ENCODE results near the gene POLR2C.
A peak's percentile ranks its signal among the peaks of the same experiment; 100 is the strongest.

POLR2C gene

DNA sequence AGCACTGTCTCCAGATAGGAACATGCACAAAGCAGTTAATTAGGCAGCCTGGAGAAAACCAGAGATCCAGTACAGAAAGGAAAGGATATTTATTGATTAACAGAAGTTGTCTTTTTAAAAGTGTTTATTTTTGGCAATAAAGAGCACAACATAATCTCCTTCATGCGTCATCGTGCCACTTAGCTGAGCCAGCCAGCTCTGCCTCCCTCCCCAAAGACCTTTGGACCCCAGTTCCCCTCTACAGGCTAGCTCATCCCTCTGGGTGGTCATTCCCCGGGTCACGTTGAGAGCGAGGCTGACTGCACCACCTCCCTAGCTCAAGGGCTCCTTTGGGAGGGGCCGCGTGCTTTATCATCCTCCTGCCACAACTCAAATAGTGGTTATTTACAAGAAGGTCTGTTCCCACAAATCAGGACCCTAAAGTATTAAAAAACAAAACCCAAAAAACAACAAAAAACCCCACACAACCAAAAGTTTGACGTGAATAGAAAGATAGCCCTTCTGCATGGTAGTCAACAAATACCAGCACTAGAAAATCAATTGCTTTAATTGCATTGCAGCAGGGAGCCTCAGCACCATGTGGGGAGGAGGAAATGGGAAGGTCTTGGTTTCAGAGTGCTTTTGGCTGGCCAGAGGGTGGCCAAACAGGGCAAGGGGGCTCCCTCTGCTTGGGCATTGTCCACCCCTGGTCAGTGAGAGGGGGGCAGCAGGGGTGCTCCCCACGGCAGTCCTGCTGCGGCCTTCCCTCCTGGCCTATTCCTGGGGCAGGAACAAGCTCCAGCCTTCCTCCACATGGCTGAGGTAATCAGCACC is 9.6 kb downstream of the POLR2C start:
- peaks cover 96% of the 10 kb centered on the region for H3K36me3 ChIP-seq
- TF ChIP-seq, protein P1, sequence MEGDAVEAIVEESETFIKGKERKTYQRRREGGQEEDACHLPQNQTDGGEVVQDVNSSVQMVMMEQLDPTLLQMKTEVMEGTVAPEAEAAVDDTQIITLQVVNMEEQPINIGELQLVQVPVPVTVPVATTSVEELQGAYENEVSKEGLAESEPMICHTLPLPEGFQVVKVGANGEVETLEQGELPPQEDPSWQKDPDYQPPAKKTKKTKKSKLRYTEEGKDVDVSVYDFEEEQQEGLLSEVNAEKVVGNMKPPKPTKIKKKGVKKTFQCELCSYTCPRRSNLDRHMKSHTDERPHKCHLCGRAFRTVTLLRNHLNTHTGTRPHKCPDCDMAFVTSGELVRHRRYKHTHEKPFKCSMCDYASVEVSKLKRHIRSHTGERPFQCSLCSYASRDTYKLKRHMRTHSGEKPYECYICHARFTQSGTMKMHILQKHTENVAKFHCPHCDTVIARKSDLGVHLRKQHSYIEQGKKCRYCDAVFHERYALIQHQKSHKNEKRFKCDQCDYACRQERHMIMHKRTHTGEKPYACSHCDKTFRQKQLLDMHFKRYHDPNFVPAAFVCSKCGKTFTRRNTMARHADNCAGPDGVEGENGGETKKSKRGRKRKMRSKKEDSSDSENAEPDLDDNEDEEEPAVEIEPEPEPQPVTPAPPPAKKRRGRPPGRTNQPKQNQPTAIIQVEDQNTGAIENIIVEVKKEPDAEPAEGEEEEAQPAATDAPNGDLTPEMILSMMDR (IDR thresholded peaks at IDR 0.05; ENCODE audit: low read depth, low read length) = no peak
- peaks cover 61% of the 10 kb centered on the region for H3K4me1 ChIP-seq
- no peaks in the 10 kb centered on the region for H3K9me3 ChIP-seq
- H3K4me3 ChIP-seq (ENCODE audit: low read depth, low read length) = no peak overlapping the region
- H3K27me3 ChIP-seq = no peaks in the 10 kb centered on the region
- peak; percentile 36 for DNase-seq

DNA sequence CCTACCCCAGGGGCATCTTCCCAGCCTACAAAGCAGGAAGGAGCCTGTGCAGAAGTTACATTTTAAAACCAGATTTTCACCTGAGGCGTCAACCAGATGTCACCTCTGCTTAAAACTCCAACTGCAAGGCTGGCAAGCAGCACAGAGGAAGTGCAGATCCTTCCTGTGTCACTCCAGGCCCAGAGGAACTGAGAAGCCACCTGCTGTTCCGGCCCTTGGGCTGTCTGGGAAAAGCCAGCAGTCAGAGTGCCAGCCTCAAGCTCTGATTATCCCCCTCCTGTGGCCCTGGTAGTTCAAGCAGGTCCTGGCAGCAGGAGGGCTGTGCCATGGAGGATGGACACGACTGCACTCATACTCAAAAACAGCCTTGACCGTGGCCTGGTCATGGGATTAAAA is 10.2 kb downstream of the POLR2C start:
- TF ChIP-seq, protein P1 (IDR thresholded peaks at IDR 0.05; ENCODE audit: low read depth, low read length) = peak; percentile 30; the same call in 1 of the 2 replicates
- H3K4me1 ChIP-seq = peaks cover 61% of the 10 kb centered on the region
- peak; percentile 79 for DNase-seq

DNA sequence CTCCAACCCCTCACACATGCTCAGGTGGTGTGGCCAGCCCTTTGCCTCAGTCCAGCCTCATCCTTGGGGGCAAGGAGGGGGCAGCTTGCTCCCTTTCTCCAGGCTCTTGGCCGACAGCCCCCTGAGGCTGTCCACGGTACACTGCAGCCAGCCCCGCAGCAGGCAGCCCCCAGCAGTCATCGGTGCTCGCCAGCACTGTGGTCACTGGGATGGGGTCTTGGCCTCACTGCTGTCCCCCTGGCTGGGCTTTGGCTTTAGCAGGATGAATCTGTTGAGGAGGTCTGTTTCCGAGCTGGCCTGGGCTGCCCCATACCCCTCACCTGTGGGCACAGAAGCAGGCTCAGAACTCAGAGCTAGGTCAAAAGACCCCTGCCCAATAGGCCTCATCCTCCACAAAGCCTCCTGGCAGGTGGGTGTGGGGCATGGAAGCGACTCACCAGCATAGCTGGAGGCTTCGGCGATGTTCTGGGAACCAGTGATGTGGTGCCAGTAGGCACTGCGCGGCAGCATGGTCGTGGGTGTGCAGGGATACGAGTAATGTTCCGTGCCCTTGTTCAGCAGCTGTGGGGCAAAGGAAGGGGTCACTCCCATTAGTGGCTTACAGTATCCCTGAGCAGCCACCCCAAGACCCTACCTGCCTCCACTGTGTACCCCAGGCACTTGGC is 10.8 kb downstream of the POLR2C start:
- TF ChIP-seq, protein P1 (IDR thresholded peaks at IDR 0.05; ENCODE audit: low read depth, low read length) = no peak
- peak; percentile 38 for DNase-seq
- H3K9me3 ChIP-seq = no peaks in the 10 kb centered on the region
- no peak overlapping the region for H3K4me3 ChIP-seq (ENCODE audit: low read depth, low read length)
- H3K36me3 ChIP-seq = peaks cover 96% of the 10 kb centered on the region
- peaks cover 61% of the 10 kb centered on the region for H3K4me1 ChIP-seq
- H3K27me3 ChIP-seq = no peaks in the 10 kb centered on the region

More for the DNA sequence above, 10.2 kb downstream of the POLR2C start:
- peaks cover 96% of the 10 kb centered on the region for H3K36me3 ChIP-seq
- H3K4me3 ChIP-seq (ENCODE audit: low read depth, low read length) = no peak overlapping the region
- no peaks in the 10 kb centered on the region for H3K27me3 ChIP-seq
- no peaks in the 10 kb centered on the region for H3K9me3 ChIP-seq

DNA sequence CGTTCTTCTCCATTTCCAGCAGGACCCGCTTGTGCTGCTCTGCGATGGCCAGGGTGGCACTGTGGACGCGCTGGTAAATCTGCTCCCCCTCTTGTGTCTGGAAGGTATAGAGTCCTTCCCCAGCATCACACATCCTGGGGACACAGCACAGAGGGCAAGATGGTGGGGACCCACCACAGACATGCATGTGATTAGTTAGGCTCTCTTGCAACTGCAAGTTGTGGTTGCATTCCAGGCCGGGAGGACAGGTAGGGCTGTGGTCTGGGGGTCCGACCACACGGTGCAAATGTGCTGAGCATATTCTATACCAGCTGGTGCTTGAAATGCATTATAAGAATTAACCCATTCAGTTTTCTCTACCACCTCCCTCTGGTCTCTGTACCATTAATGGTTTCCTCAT is 11.4 kb downstream of the POLR2C start:
- no peak for DNase-seq
- peaks cover 98% of the 10 kb centered on the region for H3K36me3 ChIP-seq
- H3K4me3 ChIP-seq (ENCODE audit: low read depth, low read length) = no peak overlapping the region
- peaks cover 61% of the 10 kb centered on the region for H3K4me1 ChIP-seq
- no peaks in the 10 kb centered on the region for H3K9me3 ChIP-seq
- TF ChIP-seq, protein P1 (IDR thresholded peaks at IDR 0.05; ENCODE audit: low read depth, low read length) = no peak
- no peaks in the 10 kb centered on the region for H3K27me3 ChIP-seq

DNA sequence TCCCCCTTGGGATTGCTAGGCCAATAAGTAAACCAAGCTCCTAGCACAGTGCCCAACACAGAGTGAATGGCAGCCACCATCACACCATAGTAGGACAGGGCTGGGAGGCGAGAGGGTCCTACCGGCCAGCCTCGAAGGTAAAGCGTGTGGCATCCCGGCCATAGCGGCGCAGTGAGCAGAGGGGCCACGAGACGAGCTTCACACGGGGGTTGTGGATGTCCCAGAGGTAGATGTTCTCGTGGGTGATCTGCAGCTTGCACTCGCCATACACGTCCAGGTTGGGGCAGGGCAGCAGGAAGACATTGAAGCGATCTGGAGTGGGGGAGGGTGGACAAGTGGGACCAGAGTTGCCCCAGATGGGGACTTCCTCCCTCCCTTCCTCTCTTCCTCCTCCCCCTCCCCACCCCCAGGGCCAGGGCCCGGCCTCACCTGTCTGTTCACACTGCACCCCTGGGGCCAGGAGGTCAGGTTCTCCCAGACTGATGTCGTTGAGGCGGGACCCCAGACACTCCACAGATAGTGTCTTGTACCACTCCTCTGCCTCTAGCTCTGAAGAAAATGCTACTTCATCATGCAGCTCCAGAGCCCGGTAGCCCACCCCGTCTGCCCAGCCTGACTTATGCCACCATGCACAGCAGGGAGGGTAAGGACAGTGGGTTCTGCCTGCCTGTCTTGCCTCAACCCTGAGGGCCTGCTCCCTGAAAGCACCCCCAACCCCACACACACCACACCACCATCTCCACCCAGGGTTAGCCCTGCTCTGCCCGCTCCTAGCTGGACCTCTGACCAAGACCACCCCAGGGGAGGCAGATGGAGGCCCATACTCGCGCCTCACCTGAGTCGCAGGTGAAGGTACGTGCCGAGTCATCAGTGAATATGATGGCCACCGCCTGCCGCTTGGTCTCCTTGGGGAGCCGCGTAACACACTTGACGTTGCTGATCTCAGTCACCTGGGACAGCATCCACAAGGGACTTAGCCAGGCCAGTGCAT is 12.5 kb downstream of the POLR2C start:
- Histone ChIP-seq H3K27me3 (no peaks in the 10 kb centered on the region), H3K36me3 (peaks cover 98% of the 10 kb centered on the region)
- TF ChIP-seq, protein P1 (IDR thresholded peaks at IDR 0.05; ENCODE audit: low read depth, low read length) = no peak

More for the DNA sequence above, 12.5 kb downstream of the POLR2C start:
- Histone ChIP-seq H3K9me3 (no peaks in the 10 kb centered on the region), H3K4me3 (ENCODE audit: low read depth, low read length) (peak overlapping the region; percentile 99), H3K4me1 (peaks cover 57% of the 10 kb centered on the region)
- peak; percentile 29 for DNase-seq

Measured in BE2C (cell line).